Astrocyte (in vitro differentiated cells and primary cell): Measurements from ENCODE around the gene TYROBP. TPM values are rescaled to one million over a fixed set of nuclear protein-coding genes. Genes with fewer than 3 reads are reported as not detected.

Experiments
- DNase-seq: peaks from one replicate; pipeline ENCODE4 v3.0.0-alpha.2; 2010; ENCODE audit warnings: low read depth
- FAIRE-seq: peaks from 2 replicates; lab custom pipeline; 2011; peaks lifted over from hg19 to GRCh38; lab: Jason Lieb, UNC
- H2AFZ ChIP-seq: 2 replicates; pipeline ENCODE4 v1.6.0; 2012; ENCODE audit warnings: low read depth, low read length, inconsistent platforms
- H3K27ac ChIP-seq: 2 replicates; pipeline ENCODE4 v1.5.1; 2011; ENCODE audit warnings: low read depth, low read length, inconsistent platforms
- H3K27me3 ChIP-seq: 2 replicates; pipeline ENCODE4 v1.6.0; 2011; ENCODE audit warnings: low read length, inconsistent platforms; ENCODE audit not compliant: insufficient read depth
- H3K36me3 ChIP-seq: 2 replicates; pipeline ENCODE4 v1.5.1; 2011; ENCODE audit warnings: low read length, inconsistent platforms; ENCODE audit not compliant: insufficient read depth
- H3K4me1 ChIP-seq: 2 replicates; pipeline ENCODE4 v1.5.1; 2011; ENCODE audit warnings: low read length, inconsistent platforms; ENCODE audit not compliant: insufficient read depth
- H3K4me2 ChIP-seq: 2 replicates; pipeline ENCODE4 v1.6.0; 2012; ENCODE audit warnings: low read length, inconsistent platforms
- H3K4me3 ChIP-seq: 2 replicates; pipeline ENCODE4 v1.5.1; 2011; ENCODE audit warnings: low read depth, mild to moderate bottlenecking, low read length, inconsistent platforms; ENCODE audit not compliant: insufficient read depth
- H3K79me2 ChIP-seq: 2 replicates; pipeline ENCODE4 v1.6.0; 2012; ENCODE audit warnings: mild to moderate bottlenecking, low read length, inconsistent platforms; ENCODE audit not compliant: insufficient read depth
- H3K9ac ChIP-seq: 2 replicates; pipeline ENCODE4 v1.6.0; 2012; ENCODE audit warnings: mild to moderate bottlenecking, low read length, inconsistent platforms
- H3K9me3 ChIP-seq: 2 replicates; pipeline ENCODE4 v1.5.1; 2012; ENCODE audit warnings: low read depth, mild to moderate bottlenecking, low read length, inconsistent platforms; ENCODE audit not compliant: insufficient read depth
- H4K20me1 ChIP-seq: 2 replicates; pipeline ENCODE4 v1.6.0; 2012; ENCODE audit warnings: low read length, inconsistent platforms; ENCODE audit not compliant: insufficient read depth
- H3K27ac Mint-ChIP-seq: one replicate; pipeline ENCODE4 v1.8.0; 2021; ENCODE audit warnings: mild to moderate bottlenecking, mixed read lengths; ENCODE audit not compliant: unreplicated experiment
- H3K27me3 Mint-ChIP-seq: one replicate; pipeline ENCODE4 v1.8.0; 2021; ENCODE audit warnings: low read depth, mixed read lengths; ENCODE audit not compliant: unreplicated experiment
- H3K36me3 Mint-ChIP-seq: one replicate; pipeline ENCODE4 v1.8.0; 2021; ENCODE audit warnings: low read depth, mixed read lengths; ENCODE audit not compliant: unreplicated experiment
- H3K4me1 Mint-ChIP-seq: one replicate; pipeline ENCODE4 v1.8.0; 2021; ENCODE audit warnings: low read depth, mixed read lengths; ENCODE audit not compliant: unreplicated experiment
- H3K4me3 Mint-ChIP-seq: one replicate; pipeline ENCODE4 v1.8.0; 2021; ENCODE audit warnings: mild to moderate bottlenecking, moderate library complexity, mixed read lengths; ENCODE audit not compliant: unreplicated experiment
- H3K9me3 Mint-ChIP-seq: one replicate; pipeline ENCODE4 v1.8.0; 2021; ENCODE audit warnings: mild to moderate bottlenecking, mixed read lengths; ENCODE audit not compliant: unreplicated experiment
- CTCF ChIP-seq: IDR thresholded peaks from 2 replicates; pipeline ENCODE4 v1.5.1; 2011; ENCODE audit warnings: low read depth, mild to moderate bottlenecking, inconsistent platforms, low read length, moderate library complexity; ENCODE audit not compliant: insufficient read depth
- EZH2 ChIP-seq: IDR thresholded peaks from 2 replicates; pipeline ENCODE4 v1.6.1; 2012; ENCODE audit warnings: mild to moderate bottlenecking, low read length, inconsistent platforms; ENCODE audit not compliant: insufficient read depth
- total RNA-seq: library from RNA; stranded (reverse); gene quantifications from 2 replicates; pipeline ENCODE4 v1.2.1, GENCODE V29; 2021

Gene TYROBP
- total RNA-seq, 1 donor from 2014 or later: not detected

- no peak overlapping the region for H3K9ac ChIP-seq
- no peaks in the 10 kb centered on the region for H3K36me3 ChIP-seq
- H3K27me3 ChIP-seq: no peaks in the 10 kb centered on the region
- peaks cover 13% of the 10 kb centered on the region for H3K79me2 ChIP-seq
- no peak overlapping the region for H3K4me3 ChIP-seq
- Mint-ChIP-seq H3K36me3 (peaks cover 18% of the 10 kb centered on the region), H3K4me1 (peaks cover 11% of the 10 kb centered on the region), H3K27me3 (no peaks in the 10 kb centered on the region), H3K4me3 (no peak overlapping the region), H3K27ac (no peak overlapping the region), H3K9me3 (no peaks in the 10 kb centered on the region)
- FAIRE-seq (no peak), DNase-seq (no peak)
- no peak overlapping the region for H3K4me2 ChIP-seq
- no peak overlapping the region for H2AFZ ChIP-seq
- H4K20me1 ChIP-seq: peaks cover 38% of the 10 kb centered on the region
- peaks cover 18% of the 10 kb centered on the region for H3K4me1 ChIP-seq
- no peak overlapping the region for H3K27ac ChIP-seq
- no peaks in the 10 kb centered on the region for H3K9me3 ChIP-seq
- TF ChIP-seq EZH2 (no peak), CTCF (no peak)
Observed at GRCh38 chr19:35940839-35941238, 32.7 kb upstream of the TYROBP start.

GRCh38 chr19:35940078-35940775 is 32.1 kb upstream of the TYROBP start:
- DNase-seq (no peak), FAIRE-seq (no peak)
- peaks cover 15% of the 10 kb centered on the region for H3K79me2 ChIP-seq
- no peaks in the 10 kb centered on the region for H3K9me3 ChIP-seq
- peaks cover 23% of the 10 kb centered on the region for H3K4me1 ChIP-seq
- H3K4me1 Mint-ChIP-seq: peaks cover 11% of the 10 kb centered on the region
- no peak overlapping the region for H3K27ac Mint-ChIP-seq
- no peak overlapping the region for H2AFZ ChIP-seq
- H3K36me3 Mint-ChIP-seq: peaks cover 17% of the 10 kb centered on the region
- H3K27ac ChIP-seq: no peak overlapping the region
- H3K9me3 Mint-ChIP-seq: no peaks in the 10 kb centered on the region
- H3K4me2 ChIP-seq: no peak overlapping the region
- no peaks in the 10 kb centered on the region for H3K27me3 Mint-ChIP-seq
- TF ChIP-seq CTCF: no peak
- TF ChIP-seq EZH2: no peak
- H3K27me3 ChIP-seq: no peaks in the 10 kb centered on the region
- no peak overlapping the region for H3K4me3 ChIP-seq
- no peak overlapping the region for H3K4me3 Mint-ChIP-seq
- H3K9ac ChIP-seq: no peak overlapping the region
- no peaks in the 10 kb centered on the region for H3K36me3 ChIP-seq
- peaks cover 32% of the 10 kb centered on the region for H4K20me1 ChIP-seq

GRCh38 chr19:35939307-35940077 is 31.4 kb upstream of the TYROBP start:
- Histone ChIP-seq H3K9ac (no peak overlapping the region), H3K36me3 (no peaks in the 10 kb centered on the region), H3K79me2 (peaks cover 15% of the 10 kb centered on the region), H3K4me3 (no peak overlapping the region), H3K9me3 (no peaks in the 10 kb centered on the region), H4K20me1 (peaks cover 31% of the 10 kb centered on the region), H2AFZ (no peak overlapping the region), H3K27ac (no peak overlapping the region), H3K27me3 (no peaks in the 10 kb centered on the region), H3K4me2 (no peak overlapping the region), H3K4me1 (peaks cover 23% of the 10 kb centered on the region)
- Mint-ChIP-seq H3K27me3 (no peaks in the 10 kb centered on the region), H3K4me1 (peaks cover 11% of the 10 kb centered on the region), H3K9me3 (no peaks in the 10 kb centered on the region), H3K27ac (no peak overlapping the region), H3K36me3 (peaks cover 14% of the 10 kb centered on the region), H3K4me3 (no peak overlapping the region)
- DNase-seq (no peak), FAIRE-seq (no peak)
- TF ChIP-seq CTCF (no peak), EZH2 (no peak)
